Measurements from ENCODE around the gene KRT72.

KRT72 gene

GRCh38 chr12:52575948-52576347, 25.3 kb downstream of the KRT72 start:
- TF ChIP-seq SP1 (IDR thresholded peaks at IDR 0.05) (no peak), ZNF384 (IDR thresholded peaks at IDR 0.05) (no peak), L3MBTL2 (conservative IDR thresholded peaks at IDR 0.05) (no peak), HDGF (IDR thresholded peaks at IDR 0.05; ENCODE audit: borderline replicate concordance) (no peak), LEF1 (IDR thresholded peaks at IDR 0.05; ENCODE audit: borderline replicate concordance) (no peak), ELF4 (IDR thresholded peaks at IDR 0.05) (no peak), NFRKB (IDR thresholded peaks at IDR 0.05) (no peak)
- POLR2A ChIA-PET, result no interaction called here

GRCh38 chr12:52575256-52575655, 26.0 kb downstream of the KRT72 start:
- ChIA-PET CTCF (no interaction called here), POLR2A (no interaction called here)
- TF ChIP-seq TARDBP (IDR thresholded peaks at IDR 0.05), result no peak
- TF ChIP-seq NFRKB (IDR thresholded peaks at IDR 0.05), result no peak
- TF ChIP-seq ZNF384 (IDR thresholded peaks at IDR 0.05), result no peak
- TF ChIP-seq FOXK2 (IDR thresholded peaks at IDR 0.05), result no peak
- no peak for TF ChIP-seq HDGF (IDR thresholded peaks at IDR 0.05; ENCODE audit: borderline replicate concordance)
- TF ChIP-seq FOXM1 (IDR thresholded peaks at IDR 0.05; ENCODE audit: borderline replicate concordance), result no peak
- TF ChIP-seq SUZ12 (IDR thresholded peaks at IDR 0.05), result no peak
- TF ChIP-seq CTBP1 (IDR thresholded peaks at IDR 0.05; ENCODE audit: borderline replicate concordance), result no peak
- TF ChIP-seq PKNOX1 (IDR thresholded peaks at IDR 0.05), result no peak
- DNase-seq (ENCODE audit: extremely low spot score), result no peak

More at GRCh38 chr12:52575948-52576347, 25.3 kb downstream of the KRT72 start:
- no peak for DNase-seq (ENCODE audit: extremely low spot score)
- CTCF ChIA-PET, result interaction anchor here (0.5 kb wide), 1 partner anchor 405 kb away, joined by 3 read pairs; no protein-coding TSS in a partner anchor

DNA sequence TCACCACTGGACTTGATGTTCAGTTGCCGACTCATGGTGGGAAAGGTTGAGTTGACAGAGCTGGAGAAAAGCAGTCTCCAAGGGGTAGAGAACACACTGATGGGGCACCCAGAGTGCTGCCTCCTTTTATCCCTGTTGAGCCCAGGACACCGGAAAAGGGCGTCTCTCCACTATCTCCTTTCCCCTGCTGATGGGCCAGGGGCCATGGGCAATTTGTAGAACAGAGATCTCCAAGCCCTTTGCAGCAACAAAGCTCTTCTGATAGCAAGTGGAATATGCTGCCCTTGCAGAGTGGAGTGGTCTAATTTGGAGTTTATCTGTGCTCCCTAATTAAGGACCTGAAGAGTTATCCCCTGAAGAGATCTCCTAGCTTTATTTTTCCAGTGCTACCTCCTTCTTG, 27.5 kb downstream of the KRT72 start, which contains the start of gene KRT74:
TSS of gene KRT74 (minus strand) at position 101 of the 400 bp plus-strand sequence. CDS start at position 35, 66 bp downstream.
- POLR2A ChIA-PET, result no interaction called here
- no peak for DNase-seq (ENCODE audit: extremely low spot score)
- CTCF ChIA-PET, result interaction anchor here (1.2 kb wide), 1 partner anchor 234 kb away, joined by 5 read pairs; no protein-coding TSS in a partner anchor
- TF ChIP-seq ELF4 (IDR thresholded peaks at IDR 0.05), result no peak
- TF ChIP-seq ZNF384 (IDR thresholded peaks at IDR 0.05), result no peak

- TF ChIP-seq HDGF (IDR thresholded peaks at IDR 0.05; ENCODE audit: borderline replicate concordance) (no peak), L3MBTL2 (conservative IDR thresholded peaks at IDR 0.05) (no peak), LEF1 (IDR thresholded peaks at IDR 0.05; ENCODE audit: borderline replicate concordance) (no peak), SUZ12 (IDR thresholded peaks at IDR 0.05) (no peak), FOXK2 (IDR thresholded peaks at IDR 0.05) (no peak), PKNOX1 (IDR thresholded peaks at IDR 0.05) (no peak), ELF4 (IDR thresholded peaks at IDR 0.05) (no peak), BHLHE40 (IDR thresholded peaks at IDR 0.05; ENCODE audit: borderline replicate concordance) (no peak), TARDBP (IDR thresholded peaks at IDR 0.05) (no peak), ZNF384 (IDR thresholded peaks at IDR 0.05) (no peak), CTBP1 (IDR thresholded peaks at IDR 0.05; ENCODE audit: borderline replicate concordance) (no peak), SP1 (IDR thresholded peaks at IDR 0.05) (no peak), FOXA1 (IDR thresholded peaks at IDR 0.05) (no peak)
- CTCF ChIA-PET, result no interaction called here
- POLR2A ChIA-PET, result no interaction called here
- DNase-seq (ENCODE audit: extremely low spot score), result no peak
These were observed 28.0 kb downstream of the KRT72 start for GRCh38 chr12:52573306-52573705.

- POLR2A ChIA-PET, result no interaction called here
- TF ChIP-seq BHLHE40 (IDR thresholded peaks at IDR 0.05; ENCODE audit: borderline replicate concordance) (no peak), NFRKB (IDR thresholded peaks at IDR 0.05) (no peak), HDGF (IDR thresholded peaks at IDR 0.05; ENCODE audit: borderline replicate concordance) (no peak), FOXM1 (IDR thresholded peaks at IDR 0.05; ENCODE audit: borderline replicate concordance) (no peak), ELF4 (IDR thresholded peaks at IDR 0.05) (no peak), ARNT (IDR thresholded peaks at IDR 0.05) (no peak), ZNF384 (IDR thresholded peaks at IDR 0.05) (no peak), L3MBTL2 (conservative IDR thresholded peaks at IDR 0.05) (no peak), FOXA1 (IDR thresholded peaks at IDR 0.05) (no peak)
- CTCF ChIA-PET, result no interaction called here
- DNase-seq (ENCODE audit: extremely low spot score), result no peak
These were observed 30.8 kb downstream of the KRT72 start for GRCh38 chr12:52570511-52570910.

- ChIA-PET POLR2A (no interaction called here), CTCF (interaction anchor here (0.7 kb wide), 1 partner anchor 11 kb away, joined by 3 read pairs; no protein-coding TSS in a partner anchor)
- no peak for TF ChIP-seq NFRKB (IDR thresholded peaks at IDR 0.05)
- no peak for TF ChIP-seq FOXM1 (IDR thresholded peaks at IDR 0.05; ENCODE audit: borderline replicate concordance)
- no peak for TF ChIP-seq BHLHE40 (IDR thresholded peaks at IDR 0.05; ENCODE audit: borderline replicate concordance)
- no peak for DNase-seq (ENCODE audit: extremely low spot score)
These were observed 33.2 kb downstream of the KRT72 start for GRCh38 chr12:52568111-52568510.

DNA sequence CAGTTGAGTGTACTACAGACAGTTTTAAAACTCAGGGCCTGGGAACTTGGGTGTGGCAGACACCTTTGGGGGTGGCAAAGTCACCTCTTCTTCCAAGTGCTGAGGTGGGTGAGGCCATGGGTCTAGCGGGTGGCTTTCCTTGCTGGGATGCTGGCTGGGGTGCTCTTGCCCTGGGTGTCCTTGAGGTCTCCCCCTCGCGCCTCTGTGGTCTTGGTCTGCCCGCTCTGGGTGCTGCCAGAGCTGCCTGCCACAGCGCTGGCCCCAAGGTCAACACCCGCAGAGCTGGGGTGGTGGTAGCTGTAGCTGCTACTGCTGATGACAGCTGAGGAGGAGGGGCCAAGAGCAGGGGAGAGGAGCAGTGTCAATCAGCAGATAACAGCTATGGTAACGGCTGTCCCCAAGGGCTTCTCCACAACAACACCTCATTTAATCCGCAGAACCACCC, 34.4 kb downstream of the KRT72 start:
- TF ChIP-seq ELF4 (IDR thresholded peaks at IDR 0.05) (no peak), PKNOX1 (IDR thresholded peaks at IDR 0.05) (peak; percentile 55; the same call in 1 of the 2 replicates), FOXM1 (IDR thresholded peaks at IDR 0.05; ENCODE audit: borderline replicate concordance) (no peak)
- CTCF ChIA-PET, result interaction anchor here (1.7 kb wide), 1 partner anchor 313 kb away, joined by 4 read pairs; no protein-coding TSS in a partner anchor
- POLR2A ChIA-PET, result no interaction called here
- no peak for DNase-seq (ENCODE audit: extremely low spot score)
